Activated naive CD8-positive, alpha-beta T cell treated with anti-CD3 and anti-CD28 coated beads, Interleukin-2, amount 10 ng/mL, durations not matched to agents 7 days and 5 days (primary cell): ENCODE measurements around the gene EXD3. TPM values are rescaled to one million over a fixed set of nuclear protein-coding genes. Genes with fewer than 3 reads are reported as not detected.
A peak's percentile ranks its signal among the peaks of the same experiment; 100 is the strongest.
"Not testable (repeated sequence)": the region's sequence is repeated elsewhere in the genome, so short reads cannot be mapped to it uniquely, and the experiment has no call there.

ENCODE experiments used
- ATAC-seq: fragments of 150-1000 bp; cut with Tn5 transposase; one replicate; pipeline ENCODE4 v1.10.0; 2021; ENCODE audit warnings: low read depth, moderate library complexity
- POLR2A ChIA-PET: fragments of 350-600 bp; sonication (Branson Sonifier 250); formaldehyde crosslinking; loops from one replicate; lab custom pipeline; 2021; ENCODE audit warnings: antibody characterized with exemption; lab: Charles Lee
- DNase-seq: peaks from one replicate; pipeline ENCODE4 v3.0.0; 2021
- H3K27ac Mint-ChIP-seq: one replicate; pipeline ENCODE4 v1.8.0; 2022; ENCODE audit warnings: mild to moderate bottlenecking, mixed read lengths
- H3K27me3 Mint-ChIP-seq: one replicate; pipeline ENCODE4 v1.8.0; 2022; ENCODE audit warnings: mild to moderate bottlenecking, moderate library complexity, mixed read lengths
- H3K36me3 Mint-ChIP-seq: one replicate; pipeline ENCODE4 v1.8.0; 2021; ENCODE audit warnings: mild to moderate bottlenecking, mixed read lengths
- H3K4me1 Mint-ChIP-seq: one replicate; pipeline ENCODE4 v1.8.0; 2021; ENCODE audit warnings: mixed read lengths
- H3K4me3 Mint-ChIP-seq: one replicate; pipeline ENCODE4 v1.8.0; 2022; ENCODE audit warnings: mild to moderate bottlenecking, moderate library complexity, mixed read lengths
- H3K9me3 Mint-ChIP-seq: one replicate; pipeline ENCODE4 v1.8.0; 2021; ENCODE audit warnings: mixed read lengths
- total RNA-seq, 2 experiments: library from RNA; stranded (reverse); gene quantifications; one replicate each; pipeline ENCODE4 v1.2.3, GENCODE V29; 2021

EXD3 gene
- total RNA-seq, 2 experiments from 2014 or later: 23.4 to 24.7 TPM

- POLR2A ChIA-PET: no interaction called here
- Mint-ChIP-seq H3K27ac (no peak overlapping the region), H3K4me3 (no peak overlapping the region), H3K36me3 (peaks cover 4% of the 10 kb centered on the region), H3K27me3 (no peaks in the 10 kb centered on the region), H3K4me1 (no peaks in the 10 kb centered on the region), H3K9me3 (peaks cover 5% of the 10 kb centered on the region)
- DNase-seq: peak; percentile 11
- ATAC-seq: no peak
Observed at GRCh38 chr9:137381501-137382443, 41.2 kb downstream of the EXD3 start.

- DNase-seq (no peak), ATAC-seq (no peak)
- no peak overlapping the region for H3K4me3 Mint-ChIP-seq
- H3K36me3 Mint-ChIP-seq: peaks cover 4% of the 10 kb centered on the region
- peaks cover 6% of the 10 kb centered on the region for H3K9me3 Mint-ChIP-seq
- H3K4me1 Mint-ChIP-seq: no peaks in the 10 kb centered on the region
- no peaks in the 10 kb centered on the region for H3K27me3 Mint-ChIP-seq
- no peak overlapping the region for H3K27ac Mint-ChIP-seq
- POLR2A ChIA-PET: no interaction called here
Observed at GRCh38 chr9:137380606-137381005, 42.4 kb downstream of the EXD3 start.

GRCh38 chr9:137380171-137380570 lies 42.8 kb downstream of the EXD3 start:
- DNase-seq: no peak
- no peak overlapping the region for H3K4me3 Mint-ChIP-seq
- no peaks in the 10 kb centered on the region for H3K27me3 Mint-ChIP-seq
- no peak overlapping the region for H3K27ac Mint-ChIP-seq
- H3K4me1 Mint-ChIP-seq: no peaks in the 10 kb centered on the region
- POLR2A ChIA-PET: no interaction called here
- H3K36me3 Mint-ChIP-seq: peaks cover 4% of the 10 kb centered on the region
- H3K9me3 Mint-ChIP-seq: peaks cover 6% of the 10 kb centered on the region
- no peak for ATAC-seq

- POLR2A ChIA-PET: no interaction called here
- Mint-ChIP-seq H3K4me1 (no peaks in the 10 kb centered on the region), H3K9me3 (peaks cover 6% of the 10 kb centered on the region), H3K27ac (no peak overlapping the region), H3K36me3 (peaks cover 4% of the 10 kb centered on the region), H3K27me3 (no peaks in the 10 kb centered on the region), H3K4me3 (no peak overlapping the region)
- DNase-seq (no peak), ATAC-seq (no peak)
Observed at GRCh38 chr9:137379761-137380161, 43.2 kb downstream of the EXD3 start.

GRCh38 chr9:137378688-137379410 lies 44.1 kb downstream of the EXD3 start:
- H3K27me3 Mint-ChIP-seq, POLR2A ChIA-PET, H3K36me3 Mint-ChIP-seq, H3K27ac Mint-ChIP-seq, H3K4me3 Mint-ChIP-seq, ATAC-seq, H3K4me1 Mint-ChIP-seq, H3K9me3 Mint-ChIP-seq: not testable (repeated sequence)
- peak; percentile 15 for DNase-seq

GRCh38 chr9:137376386-137376785 lies 46.6 kb downstream of the EXD3 start:
- H3K9me3 Mint-ChIP-seq: peaks cover 6% of the 10 kb centered on the region
- peaks cover 4% of the 10 kb centered on the region for H3K36me3 Mint-ChIP-seq
- DNase-seq (no peak), ATAC-seq (no peak)
- POLR2A ChIA-PET: no interaction called here
- no peaks in the 10 kb centered on the region for H3K27me3 Mint-ChIP-seq
- H3K4me3 Mint-ChIP-seq: no peak overlapping the region
- no peak overlapping the region for H3K27ac Mint-ChIP-seq
- no peaks in the 10 kb centered on the region for H3K4me1 Mint-ChIP-seq

- peaks cover 6% of the 10 kb centered on the region for H3K9me3 Mint-ChIP-seq
- no peaks in the 10 kb centered on the region for H3K4me1 Mint-ChIP-seq
- POLR2A ChIA-PET: no interaction called here
- no peak overlapping the region for H3K27ac Mint-ChIP-seq
- ATAC-seq (no peak), DNase-seq (no peak)
- H3K4me3 Mint-ChIP-seq: no peak overlapping the region
- no peaks in the 10 kb centered on the region for H3K27me3 Mint-ChIP-seq
- peaks cover 4% of the 10 kb centered on the region for H3K36me3 Mint-ChIP-seq
Observed at GRCh38 chr9:137375321-137376058, 47.5 kb downstream of the EXD3 start.

- no peaks in the 10 kb centered on the region for H3K27me3 Mint-ChIP-seq
- DNase-seq (no peak), ATAC-seq (no peak)
- H3K4me1 Mint-ChIP-seq: no peaks in the 10 kb centered on the region
- peaks cover 4% of the 10 kb centered on the region for H3K9me3 Mint-ChIP-seq
- POLR2A ChIA-PET: no interaction called here
- H3K36me3 Mint-ChIP-seq: peaks cover 4% of the 10 kb centered on the region
- H3K4me3 Mint-ChIP-seq: no peak overlapping the region
- H3K27ac Mint-ChIP-seq: no peak overlapping the region
Observed at GRCh38 chr9:137374131-137374845, 48.7 kb downstream of the EXD3 start.

- ATAC-seq (no peak), DNase-seq (no peak)
- no peaks in the 10 kb centered on the region for H3K27me3 Mint-ChIP-seq
- H3K27ac Mint-ChIP-seq: no peak overlapping the region
- H3K9me3 Mint-ChIP-seq: peaks cover 4% of the 10 kb centered on the region
- H3K36me3 Mint-ChIP-seq: peaks cover 4% of the 10 kb centered on the region
- POLR2A ChIA-PET: no interaction called here
- H3K4me1 Mint-ChIP-seq: no peaks in the 10 kb centered on the region
- H3K4me3 Mint-ChIP-seq: no peak overlapping the region
Observed at GRCh38 chr9:137373611-137373980, 49.4 kb downstream of the EXD3 start.

GRCh38 chr9:137372693-137373610 lies 50.0 kb downstream of the EXD3 start:
- DNase-seq (no peak), ATAC-seq (peak; percentile 17)
- Mint-ChIP-seq H3K4me3 (no peak overlapping the region), H3K27me3 (no peaks in the 10 kb centered on the region), H3K9me3 (peaks cover 1% of the 10 kb centered on the region), H3K27ac (no peak overlapping the region), H3K36me3 (no peaks in the 10 kb centered on the region), H3K4me1 (no peaks in the 10 kb centered on the region)
- POLR2A ChIA-PET: no interaction called here

- H3K36me3 Mint-ChIP-seq: no peaks in the 10 kb centered on the region
- no peak overlapping the region for H3K4me3 Mint-ChIP-seq
- ATAC-seq: no peak
- no peak overlapping the region for H3K27ac Mint-ChIP-seq
- H3K4me1 Mint-ChIP-seq: no peaks in the 10 kb centered on the region
- peaks cover 1% of the 10 kb centered on the region for H3K9me3 Mint-ChIP-seq
- no peak for DNase-seq
- no peaks in the 10 kb centered on the region for H3K27me3 Mint-ChIP-seq
- POLR2A ChIA-PET: no interaction called here
Observed at GRCh38 chr9:137371946-137372651, 50.9 kb downstream of the EXD3 start.

- H3K9me3 Mint-ChIP-seq: peaks cover 1% of the 10 kb centered on the region
- DNase-seq (no peak), ATAC-seq (no peak)
- no peaks in the 10 kb centered on the region for H3K27me3 Mint-ChIP-seq
- H3K4me3 Mint-ChIP-seq: no peak overlapping the region
- POLR2A ChIA-PET: no interaction called here
- no peaks in the 10 kb centered on the region for H3K4me1 Mint-ChIP-seq
- no peak overlapping the region for H3K27ac Mint-ChIP-seq
- no peaks in the 10 kb centered on the region for H3K36me3 Mint-ChIP-seq
Observed at GRCh38 chr9:137371521-137371941, 51.4 kb downstream of the EXD3 start.
